Measurements from ENCODE around the gene PRAC1.
A peak's percentile ranks its signal among the peaks of the same experiment; 100 is the strongest.

PRAC1 gene

DNA sequence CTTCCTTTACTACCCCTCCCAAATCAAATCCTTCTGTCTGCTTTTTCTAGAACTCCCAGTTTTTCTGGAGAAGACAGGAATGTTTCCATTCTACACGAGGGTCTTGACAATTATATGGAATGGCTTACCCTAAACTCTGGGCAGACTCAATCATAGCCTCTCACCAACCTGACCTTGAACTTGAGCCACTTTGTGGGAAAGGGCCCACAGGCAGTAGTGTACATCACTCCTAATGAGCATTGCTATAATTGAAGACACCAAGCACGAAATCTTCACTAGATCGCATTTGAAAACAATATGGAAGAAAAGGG lies 7.9 kb upstream of the PRAC1 start:
- H3K4me3 ChIP-seq (ENCODE audit: control insufficient read depth, low read depth, low read length): no peak overlapping the region
- no peak for DNase-seq (ENCODE audit: low read depth)
- TF ChIP-seq, protein P1, sequence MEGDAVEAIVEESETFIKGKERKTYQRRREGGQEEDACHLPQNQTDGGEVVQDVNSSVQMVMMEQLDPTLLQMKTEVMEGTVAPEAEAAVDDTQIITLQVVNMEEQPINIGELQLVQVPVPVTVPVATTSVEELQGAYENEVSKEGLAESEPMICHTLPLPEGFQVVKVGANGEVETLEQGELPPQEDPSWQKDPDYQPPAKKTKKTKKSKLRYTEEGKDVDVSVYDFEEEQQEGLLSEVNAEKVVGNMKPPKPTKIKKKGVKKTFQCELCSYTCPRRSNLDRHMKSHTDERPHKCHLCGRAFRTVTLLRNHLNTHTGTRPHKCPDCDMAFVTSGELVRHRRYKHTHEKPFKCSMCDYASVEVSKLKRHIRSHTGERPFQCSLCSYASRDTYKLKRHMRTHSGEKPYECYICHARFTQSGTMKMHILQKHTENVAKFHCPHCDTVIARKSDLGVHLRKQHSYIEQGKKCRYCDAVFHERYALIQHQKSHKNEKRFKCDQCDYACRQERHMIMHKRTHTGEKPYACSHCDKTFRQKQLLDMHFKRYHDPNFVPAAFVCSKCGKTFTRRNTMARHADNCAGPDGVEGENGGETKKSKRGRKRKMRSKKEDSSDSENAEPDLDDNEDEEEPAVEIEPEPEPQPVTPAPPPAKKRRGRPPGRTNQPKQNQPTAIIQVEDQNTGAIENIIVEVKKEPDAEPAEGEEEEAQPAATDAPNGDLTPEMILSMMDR (conservative IDR thresholded peaks at IDR 0.05; ENCODE audit: control insufficient read depth, insufficient read depth, low read depth, low read length): no peak

DNA sequence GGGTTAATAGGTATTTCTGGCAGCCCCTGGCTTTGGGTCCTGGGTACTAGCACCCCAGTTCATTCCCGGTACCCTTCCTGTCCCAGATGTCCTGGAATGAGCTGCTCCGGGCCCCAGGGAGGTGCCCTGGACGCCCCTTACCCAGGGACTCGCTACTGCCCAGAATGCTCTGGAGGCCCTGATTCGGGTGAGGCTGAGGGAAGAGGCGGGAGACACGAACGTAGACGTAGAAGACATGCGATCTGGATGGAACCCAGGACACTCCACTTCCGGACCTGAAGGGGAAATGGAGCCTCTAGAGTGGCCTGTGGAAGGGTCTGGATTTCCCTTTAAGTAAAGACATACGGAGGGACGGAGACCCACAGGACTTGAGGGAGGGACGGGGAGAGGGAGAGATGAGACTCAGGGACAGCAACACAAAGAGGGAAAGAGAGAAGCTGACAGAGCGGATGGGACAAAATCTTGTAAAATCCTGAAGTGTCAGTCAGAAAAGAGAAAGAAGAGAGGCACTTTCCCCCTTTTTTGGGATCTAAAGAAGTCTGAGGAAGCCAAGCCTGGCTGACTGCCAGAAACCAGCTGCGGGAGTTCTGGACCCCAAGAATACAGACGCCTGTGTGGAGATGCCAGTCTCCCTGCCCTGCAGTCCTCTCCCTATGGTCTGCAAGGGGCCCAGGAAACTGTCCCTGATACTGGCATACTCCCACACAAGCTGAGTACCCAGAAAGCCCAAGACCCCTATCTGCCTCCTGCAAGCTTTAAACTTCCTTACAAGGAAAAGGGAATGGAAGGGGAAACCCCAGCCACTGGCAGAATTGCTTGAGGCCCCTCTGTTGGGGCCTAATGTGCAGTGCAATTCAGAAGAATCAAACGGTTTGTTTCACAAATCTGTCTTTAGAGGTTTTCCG lies 7.3 kb upstream of the PRAC1 start:
- H3K4me3 ChIP-seq (ENCODE audit: control insufficient read depth, low read depth, low read length): no peak overlapping the region
- TF ChIP-seq, protein P1 (conservative IDR thresholded peaks at IDR 0.05; ENCODE audit: control insufficient read depth, insufficient read depth, low read depth, low read length): no peak
- no peak for DNase-seq (ENCODE audit: low read depth)

DNA sequence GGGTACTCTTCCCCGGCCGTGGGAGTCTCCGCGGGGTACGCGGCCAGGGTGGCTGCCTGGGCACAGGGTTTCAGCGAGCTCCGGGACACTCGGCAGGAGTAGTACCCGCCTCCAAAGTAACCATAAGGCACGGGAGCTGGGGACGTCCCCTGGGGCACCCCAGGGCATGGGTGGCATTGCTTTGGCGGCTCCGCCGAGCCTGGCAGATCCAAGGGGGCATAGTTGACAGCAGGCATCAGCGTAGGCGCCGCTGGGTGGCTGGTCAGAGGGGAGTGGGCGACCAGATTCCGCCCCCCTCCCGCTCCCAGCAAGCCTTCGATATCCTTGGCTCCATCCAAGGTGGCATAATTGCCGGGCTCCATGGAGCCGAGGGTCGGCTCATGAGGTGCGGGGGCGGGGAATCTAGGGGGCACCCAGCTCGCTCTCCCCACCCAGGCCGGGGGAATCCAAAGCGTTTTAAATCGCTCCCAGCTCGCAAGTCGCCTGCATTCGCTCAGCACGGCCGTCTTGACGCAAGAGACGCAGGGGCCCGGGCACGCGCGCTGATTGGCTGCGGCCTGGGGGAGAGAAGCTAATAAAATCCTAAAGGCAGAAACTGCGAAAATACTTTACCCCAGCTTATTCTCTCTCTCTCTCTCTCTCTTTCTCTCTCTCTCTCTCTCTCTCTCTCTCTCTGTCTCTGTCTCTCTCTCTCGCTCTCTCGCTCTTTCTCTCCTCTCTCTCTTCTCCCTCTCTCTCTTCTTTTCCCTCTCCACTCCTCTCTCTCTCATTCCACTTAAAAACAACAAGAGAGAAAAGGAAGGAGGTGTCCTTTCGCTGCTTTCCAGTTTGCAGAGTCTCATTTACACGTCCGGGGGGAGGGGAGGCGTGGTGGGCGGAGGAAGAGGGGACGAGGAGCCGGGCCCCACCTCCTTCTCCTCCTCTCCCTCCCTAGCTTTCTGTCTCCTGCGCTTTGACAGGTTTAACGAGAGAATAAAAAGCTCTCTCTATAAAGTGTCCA lies 6.2 kb upstream of the PRAC1 start, which contains the start of gene HOXB13:
HOXB13 (minus strand) TSS at position 519 of the 1,000 bp plus-strand sequence; CDS start at position 362, 157 bp downstream.
- peak within 1 kb of the TSS; percentile 7 for H3K4me3 ChIP-seq (ENCODE audit: control insufficient read depth, low read depth, low read length)
- peak; percentile 49 for DNase-seq (ENCODE audit: low read depth)
- TF ChIP-seq, protein P1 (conservative IDR thresholded peaks at IDR 0.05; ENCODE audit: control insufficient read depth, insufficient read depth, low read depth, low read length): no peak

DNA sequence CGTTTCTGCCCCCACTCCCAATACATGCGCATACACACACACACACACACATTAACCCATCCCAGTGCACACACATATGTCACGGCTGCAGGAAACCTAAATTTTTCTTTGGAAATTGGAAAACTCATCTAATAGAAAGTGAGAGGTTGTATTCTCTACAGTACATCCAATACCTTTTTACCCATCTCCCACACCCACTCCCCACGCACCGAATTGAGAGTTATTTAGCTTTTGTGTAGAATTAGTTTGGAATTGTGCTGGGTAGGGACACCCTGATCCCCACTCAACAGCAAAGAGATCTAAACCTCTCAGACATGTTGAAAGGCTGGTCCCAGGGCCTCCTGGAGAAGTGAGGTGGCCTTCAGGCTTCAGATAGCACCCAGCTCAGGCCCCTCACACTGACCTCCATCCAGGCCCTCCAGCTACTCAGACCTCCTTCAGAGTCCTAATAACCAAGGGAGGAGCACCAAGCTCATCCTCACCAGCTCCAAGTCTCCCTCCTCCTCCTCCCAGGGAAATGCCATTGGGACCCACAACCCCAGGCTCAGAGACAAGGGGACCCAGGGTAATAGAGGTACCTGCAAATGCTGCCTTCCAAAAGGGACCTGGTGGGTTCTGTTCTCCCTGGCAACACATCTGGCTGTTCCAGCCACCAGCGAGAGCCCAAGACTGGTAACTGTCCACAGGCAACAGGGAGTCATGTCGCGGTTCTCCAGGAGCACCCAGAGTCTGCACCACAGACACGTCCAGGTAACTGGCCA lies 5.3 kb upstream of the PRAC1 start:
- DNase-seq (ENCODE audit: low read depth): no peak
- no peak overlapping the region for H3K4me3 ChIP-seq (ENCODE audit: control insufficient read depth, low read depth, low read length)
- TF ChIP-seq, protein P1 (conservative IDR thresholded peaks at IDR 0.05; ENCODE audit: control insufficient read depth, insufficient read depth, low read depth, low read length): no peak

DNA sequence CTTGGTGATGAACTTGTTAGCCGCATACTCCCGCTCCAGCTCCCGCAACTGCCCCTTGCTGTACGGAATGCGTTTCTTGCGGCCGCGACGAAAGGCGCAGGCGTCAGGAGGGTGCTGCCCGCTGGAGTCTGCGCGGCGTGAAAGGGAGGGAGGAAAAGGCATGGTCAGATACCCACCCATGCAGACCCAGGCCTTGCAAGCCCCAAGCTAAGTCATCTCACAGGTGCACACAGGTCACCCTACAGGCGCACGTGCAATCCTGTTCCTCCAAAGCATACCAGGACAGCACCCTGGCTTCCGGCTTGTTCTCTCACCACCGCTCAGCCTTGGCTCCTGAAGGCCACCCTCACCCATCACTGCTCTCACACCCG lies 4.6 kb upstream of the PRAC1 start:
- TF ChIP-seq, protein P1 (conservative IDR thresholded peaks at IDR 0.05; ENCODE audit: control insufficient read depth, insufficient read depth, low read depth, low read length): no peak
- no peak for DNase-seq (ENCODE audit: low read depth)
- H3K4me3 ChIP-seq (ENCODE audit: control insufficient read depth, low read depth, low read length): no peak overlapping the region
